ENCODE results near the gene SMIM35.
"Not testable (repeated sequence)": the region's sequence is repeated elsewhere in the genome, so short reads cannot be mapped to it uniquely, and the experiment has no call there.

The SMIM35 gene

DNA sequence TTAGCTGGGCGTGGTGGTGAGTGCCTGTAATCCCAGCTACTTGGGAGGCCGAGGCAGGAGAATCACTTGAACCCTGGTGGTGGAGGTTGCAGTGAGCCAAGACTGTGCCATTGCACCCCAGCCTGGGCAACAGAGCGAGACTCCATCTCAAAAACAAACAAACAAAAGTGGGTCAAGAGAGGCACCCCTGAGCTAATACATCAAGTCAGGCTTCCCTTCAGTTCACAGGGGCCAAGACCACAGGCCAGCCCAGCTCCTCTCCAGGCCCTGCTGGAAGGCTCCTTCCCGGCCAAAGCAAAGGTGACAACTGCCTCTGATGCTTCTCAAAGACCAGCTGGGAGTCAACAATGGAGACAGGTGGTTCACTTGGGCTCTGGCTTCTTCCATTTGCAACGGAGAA, 24.6 kb downstream of the SMIM35 start:
- ATAC-seq (replicated peaks); DNase-seq; H3K4me1 Mint-ChIP-seq; H3K36me3 Mint-ChIP-seq; H3K4me3 Mint-ChIP-seq; H3K27ac Mint-ChIP-seq; H3K9me3 Mint-ChIP-seq: not testable (repeated sequence)
- peaks cover 11 to 19% of the 10 kb centered on the region in 2 donors for H3K27me3 Mint-ChIP-seq

DNA sequence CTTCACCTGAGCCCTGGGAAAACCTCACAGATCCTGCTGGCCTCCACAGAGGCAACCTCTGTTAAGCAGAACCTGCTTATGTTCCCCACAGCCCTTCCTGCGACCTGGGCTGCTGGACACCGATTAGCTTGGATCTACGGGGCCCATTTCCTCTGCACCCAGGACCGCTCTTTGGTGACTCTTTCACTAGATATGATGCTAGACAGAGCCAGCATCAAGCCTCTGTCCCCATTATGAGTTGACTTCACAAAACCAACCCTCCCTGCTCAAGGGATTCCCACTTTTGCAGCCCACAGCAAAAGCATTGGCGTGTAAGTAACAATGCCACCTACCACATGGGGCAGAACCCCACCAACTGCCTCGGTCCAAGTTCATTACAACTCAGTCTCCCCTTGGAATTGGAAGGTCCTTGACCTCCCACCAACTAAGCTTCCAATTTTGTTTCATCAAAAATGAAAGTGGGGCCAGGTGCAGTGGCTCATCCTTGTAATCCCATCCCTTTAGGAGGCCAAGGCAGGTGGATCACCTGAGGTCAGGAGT, 25.1 kb downstream of the SMIM35 start:
- ATAC-seq (replicated peaks), result no peak
- H3K9me3 Mint-ChIP-seq, result no peaks in the 10 kb centered on the region
- no peaks in the 10 kb centered on the region for H3K36me3 Mint-ChIP-seq
- H3K27ac Mint-ChIP-seq, result no peak overlapping the region
- no peak overlapping the region for H3K4me3 Mint-ChIP-seq
- DNase-seq, result no peak
- peaks cover 16 to 24% of the 10 kb centered on the region in 2 donors for H3K27me3 Mint-ChIP-seq
- H3K4me1 Mint-ChIP-seq, result no peaks in the 10 kb centered on the region

DNA sequence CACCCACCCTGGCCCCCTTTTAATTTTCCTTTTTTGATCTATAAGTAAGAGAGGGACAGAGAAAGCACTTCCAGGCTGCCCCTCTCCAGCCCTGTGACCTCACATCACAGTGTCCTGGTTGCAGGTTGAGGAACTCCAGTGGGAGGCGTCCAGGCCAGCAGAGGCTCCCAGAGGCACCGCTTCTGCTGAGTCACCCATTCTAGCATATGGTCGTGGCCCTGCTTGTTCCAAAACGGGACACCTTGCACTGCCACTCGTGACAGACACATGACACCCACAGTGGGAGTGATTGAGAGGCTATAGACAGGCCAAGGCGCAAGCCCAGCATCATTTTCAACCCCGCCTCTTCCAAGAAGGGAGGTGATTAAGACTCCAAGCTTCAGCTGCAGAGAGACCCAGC, 25.9 kb downstream of the SMIM35 start:
- no peaks in the 10 kb centered on the region for H3K36me3 Mint-ChIP-seq
- H3K4me3 Mint-ChIP-seq, result no peak overlapping the region
- no peaks in the 10 kb centered on the region for H3K9me3 Mint-ChIP-seq
- H3K4me1 Mint-ChIP-seq, result no peaks in the 10 kb centered on the region
- DNase-seq (no peak), ATAC-seq (replicated peaks) (no peak)
- H3K27ac Mint-ChIP-seq, result no peak overlapping the region
- peaks cover 17 to 24% of the 10 kb centered on the region in 2 donors for H3K27me3 Mint-ChIP-seq

DNA sequence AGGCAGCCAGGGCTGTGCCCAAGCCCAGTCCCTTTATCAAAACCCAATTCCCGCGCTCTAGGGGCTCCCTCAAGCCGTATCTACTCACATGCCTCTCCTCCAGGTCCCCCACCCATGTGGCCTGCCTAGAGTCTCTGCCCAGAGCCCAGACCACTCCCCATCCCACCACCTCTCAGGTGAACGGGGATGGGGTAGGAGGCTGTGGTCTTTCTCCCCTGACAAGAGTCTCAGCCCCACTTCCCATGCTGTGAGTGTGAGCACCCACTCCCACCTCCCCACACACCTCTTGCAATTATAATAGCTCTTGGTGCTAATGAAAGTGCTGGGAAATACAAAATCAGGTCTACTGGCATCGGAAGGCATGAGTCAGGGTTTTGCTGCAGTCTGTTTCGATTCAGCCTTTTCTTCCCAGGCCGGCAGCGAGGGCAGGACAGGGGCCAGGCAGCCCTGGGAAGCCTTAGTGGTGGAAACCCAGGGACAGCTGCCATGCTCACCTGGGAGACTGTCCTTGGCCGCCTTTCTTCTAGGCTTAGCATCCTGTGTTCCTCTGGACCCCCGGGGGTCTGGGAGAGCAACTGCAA, 26.6 kb downstream of the SMIM35 start:
- Mint-ChIP-seq H3K4me1 (no peaks in the 10 kb centered on the region), H3K27ac (no peak overlapping the region), H3K4me3 (no peak overlapping the region), H3K27me3 (peaks cover 17 to 27% of the 10 kb centered on the region in 2 donors), H3K9me3 (no peaks in the 10 kb centered on the region), H3K36me3 (no peaks in the 10 kb centered on the region)
- DNase-seq (no peak), ATAC-seq (replicated peaks) (no peak)

DNA sequence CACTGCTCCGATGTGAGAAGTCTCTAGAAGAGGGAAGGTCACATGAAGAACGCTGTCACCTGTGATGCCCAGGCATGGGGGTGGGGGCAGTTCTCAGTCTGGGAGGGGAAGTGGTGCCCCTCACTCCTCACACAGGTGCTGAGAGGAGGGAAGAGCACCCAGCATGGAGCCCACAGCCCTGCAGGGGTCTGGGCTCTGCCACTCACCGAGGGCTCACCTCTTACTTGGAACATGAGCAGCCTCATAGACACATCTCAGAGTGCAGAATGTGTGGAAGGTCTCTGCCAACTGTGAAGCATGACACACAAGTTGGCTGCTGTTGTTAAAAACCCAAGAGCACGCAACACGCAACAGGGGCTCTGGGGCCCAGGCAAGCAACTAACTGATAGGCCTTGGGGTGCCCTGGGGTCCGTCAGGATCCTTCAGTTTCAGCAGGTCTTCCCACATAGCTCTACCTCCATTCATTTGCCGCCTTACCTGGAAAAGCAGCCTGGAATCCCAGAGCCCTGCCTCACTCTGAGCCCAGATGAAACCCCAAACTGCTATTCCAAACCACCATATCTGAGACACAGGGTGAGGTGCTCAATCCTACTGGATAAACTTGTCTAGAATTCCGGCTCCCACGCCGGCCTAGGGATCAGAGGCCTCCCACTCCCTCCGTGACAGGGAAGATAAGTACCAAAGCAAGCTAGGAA, 27.4 kb downstream of the SMIM35 start:
- DNase-seq, result no peak
- Mint-ChIP-seq H3K27ac (no peak overlapping the region), H3K9me3 (no peaks in the 10 kb centered on the region), H3K4me3 (no peak overlapping the region), H3K36me3 (no peaks in the 10 kb centered on the region), H3K4me1 (no peaks in the 10 kb centered on the region), H3K27me3 (peaks cover 17 to 27% of the 10 kb centered on the region in 2 donors)
- no peak for ATAC-seq (replicated peaks)

DNA sequence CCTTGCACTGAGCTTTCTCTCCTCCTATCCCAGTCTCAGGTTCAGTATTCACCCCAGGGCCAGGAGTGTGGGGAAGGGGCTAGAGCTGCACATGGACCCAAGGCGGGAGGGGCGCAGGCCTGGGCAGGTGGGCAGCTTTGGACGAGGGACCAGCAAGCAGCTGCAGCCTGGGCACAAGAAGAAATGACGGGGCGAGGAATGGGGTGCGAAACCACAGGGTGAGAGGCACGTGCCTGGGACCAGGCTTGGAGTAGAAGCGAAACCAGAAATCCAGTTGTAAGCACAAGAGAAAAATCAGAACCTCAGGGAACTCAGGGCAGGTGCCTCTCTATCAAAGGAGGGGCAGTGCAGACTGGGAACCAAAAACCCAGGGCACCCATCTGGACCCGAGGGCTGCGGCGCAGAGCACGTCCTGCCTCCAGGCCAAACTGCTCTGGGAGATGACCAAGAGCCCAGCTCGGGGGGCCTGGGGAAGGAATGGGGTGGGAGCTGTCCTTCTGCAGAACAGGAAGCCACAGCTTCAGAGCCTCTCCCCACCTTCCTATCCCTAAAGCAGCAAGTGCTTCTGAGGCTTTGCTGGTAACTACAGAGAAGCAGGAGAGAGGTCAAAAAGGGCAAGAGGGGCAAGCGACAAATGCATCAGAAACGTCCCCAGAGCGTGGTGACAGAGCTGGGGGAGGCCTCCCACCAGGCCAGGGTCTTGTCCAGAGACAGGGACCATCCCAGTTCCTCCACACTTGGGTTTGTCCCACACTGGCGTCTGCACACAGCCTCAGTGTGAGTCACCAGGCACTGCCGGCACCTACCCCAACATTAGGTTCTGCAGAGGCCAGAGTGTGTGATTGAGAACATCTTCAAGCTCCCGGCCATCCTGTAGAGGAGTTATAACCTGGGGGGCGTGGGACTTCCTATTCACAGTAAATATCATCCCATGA, 28.2 kb downstream of the SMIM35 start:
- Mint-ChIP-seq H3K27ac (no peak overlapping the region), H3K4me3 (no peak overlapping the region), H3K36me3 (no peaks in the 10 kb centered on the region), H3K27me3 (peaks cover 17 to 27% of the 10 kb centered on the region in 2 donors), H3K9me3 (no peaks in the 10 kb centered on the region), H3K4me1 (peaks cover 0 to under 1% of the 10 kb centered on the region in 2 donors)
- DNase-seq, result no peak
- no peak for ATAC-seq (replicated peaks)

DNA sequence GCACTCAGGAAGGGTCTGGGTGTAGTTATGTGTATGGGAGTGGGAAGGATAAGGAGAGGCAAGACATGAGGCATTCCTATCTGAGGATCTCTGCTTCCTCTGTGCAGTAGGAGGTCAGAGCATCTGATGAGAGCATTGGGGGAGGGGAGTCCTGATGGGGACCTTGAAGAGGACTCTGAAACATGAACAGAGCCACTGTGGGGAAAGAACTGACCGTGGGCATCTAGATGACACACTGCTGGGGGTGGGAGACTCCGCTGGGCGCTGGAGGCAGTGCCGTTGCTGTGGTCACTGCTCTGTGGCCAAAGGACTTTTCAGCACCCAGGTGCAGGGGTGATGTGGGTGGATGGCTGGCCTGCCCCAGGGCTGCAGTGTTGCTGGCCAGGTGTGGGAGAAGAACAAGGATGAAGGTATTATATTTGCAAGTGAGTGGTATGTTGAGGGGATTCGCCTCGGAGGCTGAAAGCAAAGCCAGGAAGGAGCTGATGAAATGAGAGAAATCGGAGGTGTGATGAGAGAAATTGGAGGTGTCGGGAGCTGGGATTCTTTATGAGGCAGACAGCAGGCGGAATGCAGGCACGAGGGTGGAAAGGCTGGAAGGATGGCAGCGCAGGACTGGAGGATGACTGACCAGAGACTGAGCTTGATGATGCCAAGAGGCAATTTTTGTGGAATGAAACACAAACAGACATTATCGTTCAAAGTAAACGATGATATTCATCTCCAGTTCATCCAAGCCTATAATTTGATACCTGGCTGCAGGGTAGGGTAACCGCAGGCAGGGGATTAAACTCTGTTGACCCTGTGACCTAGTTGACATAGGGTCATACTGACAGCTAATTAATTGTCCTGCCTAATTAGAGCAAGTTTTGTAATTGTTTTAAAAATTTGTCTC, 29.3 kb downstream of the SMIM35 start:
- ATAC-seq (replicated peaks) (no peak), DNase-seq (no peak)
- Mint-ChIP-seq H3K36me3 (no peaks in the 10 kb centered on the region), H3K4me1 (peaks cover 7 to 12% of the 10 kb centered on the region in 2 donors), H3K9me3 (no peaks in the 10 kb centered on the region), H3K27me3 (peaks cover 17 to 19% of the 10 kb centered on the region in 2 donors), H3K4me3 (no peak overlapping the region), H3K27ac (no peak overlapping the region)

DNA sequence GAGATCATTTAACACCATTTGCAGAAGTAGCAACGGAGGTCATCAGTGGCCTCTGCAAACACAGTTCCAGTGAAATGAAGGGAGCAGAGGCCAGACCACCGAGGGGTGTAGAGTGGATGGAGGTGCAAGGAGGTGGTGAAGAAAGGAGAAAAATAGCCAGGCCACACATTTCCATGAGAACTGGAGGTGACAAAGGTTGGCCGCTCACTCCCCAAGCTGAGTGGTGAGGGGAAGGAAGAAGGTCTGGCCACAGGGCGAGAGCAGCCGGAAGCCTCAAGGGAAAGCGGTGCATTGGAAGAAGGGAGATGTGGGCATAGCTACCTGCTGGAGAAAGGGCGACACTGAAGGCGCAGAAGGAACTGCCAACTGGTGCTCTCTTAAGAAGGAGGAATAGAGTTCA, 30.0 kb downstream of the SMIM35 start:
- Mint-ChIP-seq H3K4me3 (no peak overlapping the region), H3K27ac (no peak overlapping the region), H3K27me3 (peaks cover 17 to 19% of the 10 kb centered on the region in 2 donors), H3K9me3 (no peaks in the 10 kb centered on the region), H3K36me3 (no peaks in the 10 kb centered on the region), H3K4me1 (peaks cover 11 to 19% of the 10 kb centered on the region in 2 donors)
- no peak for DNase-seq
- no peak for ATAC-seq (replicated peaks)

DNA sequence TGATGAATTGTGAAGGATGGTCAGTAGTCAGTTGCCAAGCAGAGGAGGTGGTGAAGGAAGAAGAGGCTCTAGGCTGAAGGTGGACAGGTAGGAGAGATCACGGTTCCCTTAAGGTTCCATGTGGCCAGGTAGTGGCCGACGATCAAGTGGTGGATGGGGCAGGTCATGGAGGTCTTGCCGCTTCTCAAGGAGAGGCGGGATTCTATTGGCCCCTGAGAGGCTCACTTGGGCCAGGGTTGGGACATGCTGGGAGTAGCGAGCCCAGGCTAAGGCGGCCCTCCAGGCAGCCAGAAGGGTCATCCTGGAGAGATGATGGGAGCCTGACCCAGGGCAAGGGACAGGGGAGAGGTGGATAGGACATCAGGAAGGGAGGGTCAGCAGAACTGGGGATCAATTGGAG, 30.8 kb downstream of the SMIM35 start:
- H3K27me3 Mint-ChIP-seq, result peaks cover 17 to 19% of the 10 kb centered on the region in 2 donors
- H3K9me3 Mint-ChIP-seq, result no peaks in the 10 kb centered on the region
- no peaks in the 10 kb centered on the region for H3K36me3 Mint-ChIP-seq
- DNase-seq (no peak), ATAC-seq (replicated peaks) (no peak)
- no peak overlapping the region for H3K4me3 Mint-ChIP-seq
- peaks cover 15 to 27% of the 10 kb centered on the region in 2 donors for H3K4me1 Mint-ChIP-seq
- H3K27ac Mint-ChIP-seq, result no peak overlapping the region

DNA sequence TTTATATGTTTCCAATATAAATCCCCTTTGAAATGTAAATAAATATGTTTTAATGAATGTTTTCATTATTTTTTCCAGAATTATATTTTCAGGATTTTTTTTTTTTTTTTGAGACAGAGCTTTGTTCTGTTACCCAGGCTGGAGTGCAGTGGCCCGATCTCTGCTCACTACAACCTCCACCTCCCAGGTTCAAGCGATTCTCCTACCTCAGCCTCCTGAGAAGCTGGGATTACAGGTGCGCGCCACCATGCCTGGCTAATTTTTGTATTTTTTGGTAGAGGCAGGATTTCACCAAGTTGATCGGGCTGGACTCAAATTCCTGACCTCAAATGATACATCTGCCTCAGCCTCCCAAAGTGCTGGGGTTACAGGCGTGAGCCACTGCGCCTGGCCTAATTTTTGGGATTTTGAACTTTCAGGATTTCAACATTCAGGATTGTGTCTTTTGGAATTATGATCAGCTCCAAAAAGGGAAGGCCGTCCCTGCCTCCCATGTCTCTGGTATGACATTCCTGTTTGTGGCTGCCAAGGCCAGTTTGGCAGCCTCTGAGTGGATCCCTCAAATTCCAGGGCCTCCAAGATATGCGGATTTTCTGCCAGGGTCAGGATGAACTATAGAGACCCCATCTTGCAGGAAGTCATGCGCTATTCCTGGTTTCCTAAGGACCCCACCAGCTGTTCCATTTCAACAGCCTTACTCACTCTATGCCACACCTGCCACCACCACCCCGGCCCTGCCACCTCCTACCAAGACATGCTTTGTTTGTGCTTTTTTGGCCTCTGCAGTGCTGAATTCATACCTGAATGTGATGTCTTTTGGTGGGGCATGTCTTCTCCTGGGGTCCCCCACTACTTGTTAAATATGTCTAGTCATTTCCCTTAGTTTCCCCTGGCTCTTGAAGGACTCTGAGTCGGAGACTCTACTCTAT, 31.8 kb downstream of the SMIM35 start:
- H3K9me3 Mint-ChIP-seq, result no peaks in the 10 kb centered on the region
- H3K27me3 Mint-ChIP-seq, result peaks cover 17 to 19% of the 10 kb centered on the region in 2 donors
- H3K4me1 Mint-ChIP-seq, result peaks cover 19 to 33% of the 10 kb centered on the region in 2 donors
- H3K36me3 Mint-ChIP-seq, result no peaks in the 10 kb centered on the region
- H3K4me3 Mint-ChIP-seq, result no peak overlapping the region
- no peak for DNase-seq
- peak overlapping the region; percentile 33 for H3K27ac Mint-ChIP-seq
- no peak for ATAC-seq (replicated peaks)

DNA sequence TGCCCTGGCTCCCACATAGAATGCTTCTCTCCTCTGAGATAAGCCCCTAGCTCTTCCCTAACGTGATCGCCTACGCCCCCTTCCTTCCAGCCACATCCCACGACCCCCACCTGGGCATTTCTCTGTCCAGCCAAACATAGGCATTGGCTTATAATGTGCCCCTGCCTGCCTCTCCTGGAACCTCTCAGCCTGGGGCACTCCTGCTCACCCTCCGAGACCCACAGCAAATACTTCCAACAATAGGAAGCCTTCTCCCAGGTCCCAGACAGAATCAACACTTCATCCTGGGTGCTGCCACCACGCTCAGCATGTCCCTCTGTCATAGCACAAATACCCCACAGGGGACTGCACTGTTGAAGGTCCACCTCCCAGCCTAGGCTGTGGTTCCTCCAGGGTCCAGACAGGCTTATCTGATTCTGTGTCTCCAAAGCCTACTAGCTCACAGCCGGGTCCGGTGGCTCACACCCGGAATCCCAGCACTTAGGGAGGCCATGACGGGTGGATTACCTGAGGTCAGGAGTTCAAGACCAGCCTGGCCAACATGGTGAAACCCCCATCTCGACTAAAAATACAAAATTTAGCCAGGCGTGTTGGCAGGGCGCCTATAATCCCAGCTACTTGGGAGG, 34.1 kb downstream of the SMIM35 start:
- peaks cover 17 to 18% of the 10 kb centered on the region in 2 donors for H3K27me3 Mint-ChIP-seq
- peak overlapping the region in 1 of 2 donors; percentile 11 for H3K4me3 Mint-ChIP-seq
- DNase-seq (no peak), ATAC-seq (replicated peaks) (no peak)
- no peaks in the 10 kb centered on the region for H3K36me3 Mint-ChIP-seq
- no peaks in the 10 kb centered on the region for H3K9me3 Mint-ChIP-seq
- H3K27ac Mint-ChIP-seq, result peak overlapping the region; percentile 77
- peaks cover 22 to 46% of the 10 kb centered on the region in 2 donors for H3K4me1 Mint-ChIP-seq

DNA sequence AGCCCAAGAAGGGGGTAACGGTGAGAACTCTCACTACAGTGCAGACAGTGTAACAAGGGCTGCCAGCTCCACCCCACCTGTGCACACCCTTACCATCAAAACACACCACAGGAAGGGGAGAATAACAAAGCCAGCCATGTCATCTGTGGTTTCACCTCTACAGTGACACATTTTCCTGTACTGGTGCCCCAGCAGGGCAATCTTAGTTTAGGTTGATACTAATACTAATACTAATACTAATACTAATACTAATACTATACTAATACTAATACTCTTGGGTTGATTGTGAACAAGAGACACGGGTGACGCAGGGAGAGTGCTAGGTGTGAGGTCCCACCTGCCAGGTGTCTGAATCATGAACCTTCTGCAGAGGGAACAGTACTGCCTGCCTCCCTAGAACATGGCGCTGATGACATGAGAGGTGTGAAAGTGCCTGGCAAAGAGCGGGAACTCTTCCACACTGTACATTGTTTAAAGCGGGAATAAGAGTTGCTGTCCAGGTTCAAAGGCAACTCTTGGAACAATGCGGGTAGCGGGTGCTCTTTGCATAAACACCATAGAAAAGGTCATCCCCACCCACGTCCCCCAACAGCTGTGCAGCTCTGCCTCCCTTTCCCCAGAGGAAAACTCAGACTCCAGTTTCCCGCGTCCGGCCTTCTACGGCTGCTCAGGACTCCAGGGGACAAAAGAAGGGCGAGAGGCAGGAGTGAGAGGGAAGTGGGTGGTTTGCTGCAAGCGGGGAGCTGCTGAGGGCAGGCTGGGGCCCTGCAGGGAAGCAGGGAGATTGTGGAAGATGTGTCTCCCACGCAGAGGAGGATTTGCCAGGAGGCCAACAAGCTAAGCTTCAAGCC, 34.9 kb downstream of the SMIM35 start:
- Mint-ChIP-seq H3K4me1 (peaks cover 27 to 53% of the 10 kb centered on the region in 2 donors), H3K27ac (peak overlapping the region; percentile 82), H3K27me3 (peaks cover 9 to 10% of the 10 kb centered on the region in 2 donors), H3K36me3 (no peaks in the 10 kb centered on the region), H3K4me3 (no peak overlapping the region), H3K9me3 (no peaks in the 10 kb centered on the region)
- ATAC-seq (replicated peaks), result peak; percentile 66 to 74
- no peak for DNase-seq
